Measurements from ENCODE around the gene C3orf18.

C3orf18 gene

DNA sequence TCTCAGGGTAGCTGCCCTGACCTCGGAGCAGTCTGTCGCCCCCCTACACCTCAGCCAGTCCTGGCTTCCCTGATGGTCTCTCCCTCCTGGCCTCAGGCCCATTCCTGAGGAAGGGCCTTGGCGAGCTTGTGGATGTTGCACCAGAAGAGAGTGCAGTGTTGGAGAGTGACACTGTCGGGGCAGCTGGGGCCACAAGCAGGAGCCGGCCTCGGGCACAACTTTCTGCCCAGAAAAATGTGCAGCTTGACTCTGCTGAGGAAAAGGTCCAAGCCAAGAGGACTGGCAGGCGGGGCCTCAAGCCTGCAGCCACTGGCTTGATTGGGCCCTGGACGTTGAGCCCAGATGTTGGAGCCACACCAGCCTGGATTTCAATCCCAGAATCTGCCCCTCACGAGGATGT, 14.5 kb upstream of the C3orf18 start:
- no peak for FAIRE-seq
- DNase-seq (ENCODE audit: insufficient read length, low spot score), result no peak

DNA sequence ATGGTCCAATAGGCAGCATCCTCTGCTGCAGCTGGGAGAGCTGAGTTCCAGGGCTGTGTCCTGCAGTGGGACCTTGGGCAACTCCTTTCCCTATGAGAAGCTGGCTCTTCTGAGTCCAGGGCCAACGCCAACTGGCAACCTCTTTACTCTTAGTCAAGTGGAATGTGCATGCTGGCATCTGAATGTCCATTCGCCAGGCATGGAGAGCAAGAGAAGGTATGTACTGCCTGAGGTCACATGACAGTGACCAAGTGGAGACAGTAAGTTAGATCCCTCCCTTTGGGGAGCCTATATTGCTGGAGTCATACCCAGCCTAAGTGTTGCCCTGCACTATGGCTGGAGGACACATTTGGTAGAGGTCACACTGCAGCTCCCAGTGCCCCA, 13.9 kb upstream of the C3orf18 start:
- FAIRE-seq (no peak), DNase-seq (ENCODE audit: insufficient read length, low spot score) (no peak)

- FAIRE-seq, result no peak
- no peak for DNase-seq (ENCODE audit: insufficient read length, low spot score)
These were observed 13.3 kb upstream of the C3orf18 start for GRCh38 chr3:50580683-50581458.

DNA sequence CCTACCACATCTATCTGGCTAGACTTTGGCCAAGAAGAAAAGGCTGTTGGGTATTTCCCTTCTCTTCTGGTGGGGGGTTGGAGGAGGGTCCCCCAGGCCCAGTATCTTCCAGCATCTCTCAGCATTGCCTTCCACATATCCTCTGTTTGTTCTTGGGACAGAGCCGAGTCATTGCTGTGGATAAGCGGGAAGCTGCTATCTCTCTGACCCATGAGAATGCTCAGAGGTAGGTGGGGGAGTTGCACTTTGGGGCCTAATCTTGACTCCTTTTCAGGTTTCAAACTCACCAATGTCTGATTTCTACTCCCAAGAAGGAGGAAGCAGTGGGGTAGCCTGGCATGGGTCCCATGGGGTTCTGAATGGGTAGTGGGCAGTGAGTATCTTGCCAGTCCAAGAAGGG, 9.8 kb upstream of the C3orf18 start:
- DNase-seq (ENCODE audit: insufficient read length, low spot score), result no peak
- FAIRE-seq, result no peak

DNA sequence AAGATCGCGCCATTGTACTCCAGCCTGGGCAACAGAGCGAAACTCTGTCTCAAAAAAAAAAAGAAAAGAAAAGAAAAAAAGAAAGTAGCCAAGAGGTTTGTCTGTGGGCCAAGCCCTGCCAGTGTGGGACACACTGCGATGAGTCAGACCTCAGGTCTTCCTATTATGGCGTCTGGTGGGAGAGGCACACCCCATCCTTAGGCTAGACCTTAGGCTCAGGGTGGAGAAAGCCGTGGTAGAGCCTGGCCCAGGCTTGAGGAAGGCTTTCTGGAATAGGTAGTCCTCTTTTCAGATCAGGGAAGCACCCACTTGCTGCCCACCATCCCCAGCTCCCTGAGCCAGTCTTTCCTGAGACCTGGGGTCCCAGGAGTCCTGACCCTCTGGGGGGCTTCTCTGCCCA, 7.8 kb upstream of the C3orf18 start:
- no peak for FAIRE-seq
- no peak for DNase-seq (ENCODE audit: insufficient read length, low spot score)

DNA sequence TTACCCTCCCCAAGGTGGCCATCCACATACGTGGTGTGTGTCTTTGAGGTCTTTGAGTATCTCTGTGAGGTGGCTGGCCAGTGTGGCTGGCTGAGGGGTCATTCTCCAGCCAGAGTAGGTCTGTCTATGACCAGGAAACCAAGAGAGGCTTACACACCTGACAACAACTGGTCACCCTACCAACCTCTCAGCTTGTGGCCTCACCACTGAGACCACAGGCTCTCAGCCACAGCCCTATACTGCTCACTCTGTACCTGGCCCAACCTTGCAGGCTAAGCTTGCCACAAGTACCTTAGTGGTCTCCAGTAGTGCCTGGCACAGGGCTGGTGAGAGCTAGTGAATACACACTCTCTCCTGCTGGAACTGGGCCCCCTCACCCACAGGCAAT, 6.9 kb upstream of the C3orf18 start:
- DNase-seq (ENCODE audit: insufficient read length, low spot score) (no peak), FAIRE-seq (peak; percentile 16)

- no peak for FAIRE-seq
These were observed 6.3 kb upstream of the C3orf18 start for GRCh38 chr3:50573566-50574443.

DNA sequence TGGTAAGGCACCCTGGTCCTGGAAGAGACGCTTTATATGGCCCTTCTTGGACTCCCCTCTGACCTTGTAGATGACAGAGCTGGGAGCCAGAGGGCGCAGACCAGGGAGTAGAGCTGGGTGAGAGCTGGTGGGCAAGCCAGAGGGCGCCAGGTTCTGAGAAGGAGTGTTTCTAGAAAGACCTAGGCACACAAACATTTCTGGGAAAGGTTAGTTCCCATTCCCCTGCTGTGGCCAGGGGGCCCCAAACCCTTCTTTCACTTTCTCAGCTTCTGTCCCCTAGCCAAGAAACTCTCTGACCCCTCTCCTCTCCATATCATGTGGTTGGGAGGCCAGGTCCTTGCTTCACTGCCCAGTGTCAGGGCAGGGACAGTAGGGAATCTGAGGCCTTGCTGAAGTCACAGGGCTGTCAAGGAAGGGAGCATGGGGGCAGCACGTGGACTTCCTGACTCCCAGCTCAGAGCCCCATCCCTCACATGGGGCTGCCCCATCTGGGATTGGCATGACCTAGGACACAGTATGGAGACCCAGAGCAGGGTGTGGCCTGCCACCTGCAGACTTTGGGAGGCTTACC, 5.3 kb upstream of the C3orf18 start:
- no peak for FAIRE-seq
- DNase-seq (ENCODE audit: insufficient read length, low spot score), result no peak

More at GRCh38 chr3:50573566-50574443, 6.3 kb upstream of the C3orf18 start:
- no peak for DNase-seq (ENCODE audit: insufficient read length, low spot score)

DNA sequence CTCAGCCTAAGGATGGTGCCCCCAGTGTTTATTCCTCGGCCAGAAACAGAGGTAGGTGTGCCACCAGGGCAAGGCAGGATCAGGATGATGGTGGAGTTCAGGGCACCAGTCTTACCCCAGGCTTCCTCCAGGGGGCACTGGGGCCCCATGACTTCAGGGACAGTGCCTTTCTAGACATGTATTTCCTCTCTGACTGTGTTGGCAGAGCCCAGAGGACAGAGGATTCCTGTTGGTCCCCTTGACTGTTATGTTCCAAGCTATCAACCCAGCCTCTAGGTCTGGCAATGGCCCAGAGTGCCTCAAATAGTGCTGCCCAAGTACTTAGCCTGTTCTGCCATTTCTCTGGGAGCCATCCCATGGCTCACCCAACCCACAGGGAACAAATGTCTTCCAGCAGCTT, 4.6 kb upstream of the C3orf18 start:
- DNase-seq (ENCODE audit: insufficient read length, low spot score) (peak; percentile 66), FAIRE-seq (peak; percentile 9)

- FAIRE-seq, result no peak
- no peak for DNase-seq (ENCODE audit: insufficient read length, low spot score)
These were observed 3.9 kb upstream of the C3orf18 start for GRCh38 chr3:50571486-50571885.

- DNase-seq (ENCODE audit: insufficient read length, low spot score) (no peak), FAIRE-seq (no peak)
These were observed 3.1 kb upstream of the C3orf18 start for GRCh38 chr3:50570508-50571279.

DNA sequence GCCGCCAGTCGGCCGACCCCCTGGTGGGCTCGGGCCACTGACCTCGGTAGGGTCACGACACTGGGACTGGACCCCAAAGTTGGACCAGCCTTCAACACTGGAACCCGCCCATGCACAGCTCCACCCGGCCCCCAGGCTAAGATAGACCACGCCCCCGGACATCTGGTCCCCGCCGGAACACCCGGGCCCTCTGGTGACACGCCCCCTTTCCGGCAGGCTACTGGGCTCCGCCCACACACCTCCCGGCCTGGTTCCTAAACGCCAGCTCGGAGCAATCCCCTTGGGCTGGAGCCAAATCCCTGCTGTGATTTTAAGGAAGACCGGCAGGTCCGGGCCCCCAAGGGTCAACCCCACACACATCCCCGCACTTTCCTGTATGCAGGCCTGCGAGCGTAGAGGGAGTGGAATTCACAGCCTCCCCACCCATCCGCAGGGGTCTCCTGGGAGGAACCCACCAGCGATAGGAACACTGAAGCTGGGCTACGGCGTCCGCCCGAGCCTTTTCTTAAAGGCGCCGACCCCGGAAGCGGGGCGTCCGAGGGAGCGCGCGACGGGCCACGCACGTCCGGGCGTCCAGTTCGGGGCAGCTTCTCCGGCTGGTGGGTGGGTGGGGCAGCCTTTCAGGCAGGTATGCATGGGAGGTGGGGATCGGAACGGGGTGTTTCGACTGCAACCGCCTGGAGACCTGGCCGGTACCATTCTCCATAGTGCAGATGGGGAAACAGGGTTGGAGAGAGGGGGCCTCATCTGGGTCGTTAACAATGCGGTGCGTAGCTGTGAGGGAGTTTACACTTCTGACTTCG, 1.6 kb upstream of the C3orf18 start, which contains the start of gene HEMK1:
TSS of gene HEMK1 (plus strand) at position 576 of the 803 bp plus-strand sequence. CDS start 1,583 bp downstream, outside the sequence.
- DNase-seq (ENCODE audit: insufficient read length, low spot score), result peak; percentile 98
- peak; percentile 69 for FAIRE-seq

- no peak for DNase-seq (ENCODE audit: insufficient read length, low spot score)
- no peak for FAIRE-seq
These were observed 549 bp downstream of the C3orf18 start for GRCh38 chr3:50567011-50567385.

DNA sequence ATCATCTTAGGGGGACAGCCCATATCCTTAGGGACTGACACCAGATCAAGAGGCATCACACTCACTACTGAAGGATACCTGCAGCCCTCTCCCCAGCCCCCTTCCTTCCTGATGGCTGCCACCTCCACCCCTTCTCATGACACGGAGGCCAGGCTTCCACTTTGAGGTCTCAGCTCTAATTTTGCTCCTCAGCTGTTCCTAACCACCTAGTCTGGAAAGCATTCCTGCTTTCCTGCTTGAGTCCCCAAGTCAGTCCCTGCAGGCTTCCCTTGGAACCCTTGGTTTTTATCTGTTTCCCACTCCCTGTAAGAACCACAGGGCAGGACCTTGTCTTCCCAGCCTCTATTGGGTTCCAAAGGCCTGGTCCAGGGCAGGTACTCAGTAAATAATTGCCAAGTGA, 3.2 kb downstream of the C3orf18 start:
- FAIRE-seq (no peak), DNase-seq (ENCODE audit: insufficient read length, low spot score) (no peak)

DNA sequence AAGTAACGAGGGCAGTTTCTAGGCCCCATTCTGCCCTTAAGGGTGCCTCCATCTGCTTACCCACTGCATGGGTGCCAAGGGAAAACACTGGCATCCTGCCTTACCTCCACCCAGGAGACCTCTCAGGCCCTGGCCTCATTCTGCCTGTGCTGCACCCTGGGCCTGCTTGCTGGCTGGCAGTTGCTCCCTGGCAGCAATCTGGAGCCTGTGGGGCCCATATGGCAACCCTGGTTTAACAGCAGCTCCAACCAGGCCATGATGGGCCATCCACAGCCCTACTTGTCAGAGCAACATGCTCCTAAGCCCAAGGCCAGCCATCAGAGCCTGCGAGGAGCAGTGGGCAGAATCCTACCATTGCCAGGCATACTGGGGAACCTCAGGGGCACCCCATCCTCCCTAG, 3.7 kb downstream of the C3orf18 start:
- no peak for DNase-seq (ENCODE audit: insufficient read length, low spot score)
- FAIRE-seq, result no peak

DNA sequence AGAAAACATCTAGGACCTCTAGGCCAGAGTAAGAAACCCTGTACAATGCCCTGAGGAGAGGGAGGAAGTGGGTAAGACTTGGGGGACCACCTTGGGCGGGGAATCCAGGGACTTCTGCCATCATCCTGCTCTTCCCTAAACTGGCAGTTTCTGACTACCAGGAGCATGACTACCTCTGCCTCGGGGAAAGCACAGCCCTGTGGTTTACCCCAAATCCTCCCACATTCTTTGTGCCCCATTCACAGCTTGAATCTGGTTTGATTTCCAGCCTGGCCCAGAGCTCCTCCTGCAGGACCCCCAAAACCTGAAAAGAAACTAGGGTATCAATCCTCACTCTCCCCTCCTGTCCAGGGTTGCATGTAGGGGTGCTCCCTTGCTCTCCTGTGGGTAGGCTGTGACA, 4.7 kb downstream of the C3orf18 start:
- DNase-seq (ENCODE audit: insufficient read length, low spot score), result peak; percentile 21
- no peak for FAIRE-seq

DNA sequence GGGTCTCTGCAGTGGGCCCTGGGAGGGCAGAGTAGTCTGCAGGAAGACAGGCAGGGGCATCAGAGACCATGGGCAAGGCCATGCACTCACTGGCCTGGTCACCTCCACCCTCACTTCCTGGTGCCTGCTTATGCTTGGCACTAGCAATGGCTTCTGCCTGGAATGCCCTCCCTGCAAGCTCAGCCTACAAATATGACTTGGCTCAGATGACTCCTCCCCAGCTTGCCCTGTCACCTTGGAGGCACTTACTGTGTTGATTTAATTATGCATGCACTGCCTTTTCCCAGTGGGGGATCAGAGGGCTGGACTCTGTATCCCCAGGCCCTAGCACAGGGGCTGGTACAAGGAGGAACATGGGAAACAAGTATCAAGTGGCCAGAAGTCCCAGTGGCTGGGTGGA, 7.8 kb downstream of the C3orf18 start:
- DNase-seq (ENCODE audit: insufficient read length, low spot score) (no peak), FAIRE-seq (peak; percentile 9)

DNA sequence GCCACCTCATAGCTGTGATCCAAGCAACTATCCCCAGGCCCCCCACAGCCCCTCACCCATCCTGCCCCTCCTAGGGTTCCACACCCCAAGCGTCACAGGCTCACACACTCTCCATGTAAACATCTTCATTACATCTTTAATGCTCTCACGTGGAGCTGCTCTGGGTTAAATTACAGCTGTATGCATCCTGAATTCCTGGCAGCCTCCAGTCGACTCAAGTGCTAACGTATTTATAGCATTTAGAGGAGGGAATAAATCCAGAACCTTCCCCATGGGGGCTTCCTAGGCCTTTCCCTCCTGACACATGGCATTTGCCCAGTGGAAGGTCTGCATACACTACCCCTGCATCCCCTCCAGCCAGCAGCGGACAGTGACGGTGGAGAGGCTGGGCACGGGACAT, 9.6 kb downstream of the C3orf18 start:
- no peak for DNase-seq (ENCODE audit: insufficient read length, low spot score)
- no peak for FAIRE-seq

- no peak for DNase-seq (ENCODE audit: insufficient read length, low spot score)
- no peak for FAIRE-seq
These were observed 10.4 kb downstream of the C3orf18 start for GRCh38 chr3:50557106-50557505.

DNA sequence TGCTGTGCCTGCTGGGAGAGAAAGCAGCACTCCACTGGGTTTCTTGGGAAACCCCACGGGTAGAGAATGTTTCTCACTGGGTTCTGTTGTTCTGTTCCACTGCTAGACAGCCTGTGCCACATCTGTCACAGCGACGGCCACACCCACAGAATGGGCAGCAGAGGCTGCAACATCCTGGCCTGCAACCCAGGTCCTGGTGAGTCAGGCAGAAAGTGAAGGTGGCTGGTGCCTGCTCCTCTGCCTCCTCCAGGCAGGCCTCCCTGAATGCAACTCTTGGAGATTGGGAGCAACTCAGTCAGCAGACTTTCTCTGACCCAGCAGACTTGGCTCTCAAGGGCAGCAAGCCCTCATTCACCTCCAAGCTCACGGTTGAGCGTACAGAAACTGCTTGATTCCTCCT, 13.0 kb downstream of the C3orf18 start:
- FAIRE-seq (no peak), DNase-seq (ENCODE audit: insufficient read length, low spot score) (no peak)
